ENCODE measurements around the gene DHX16. TPM values are rescaled to one million over a fixed set of nuclear protein-coding genes. Genes with fewer than 3 reads are reported as not detected.
"Not testable (repeated sequence)": the region's sequence is repeated elsewhere in the genome, so short reads cannot be mapped to it uniquely, and the experiment has no call there.

The DHX16 gene
- total and polyA plus RNA-seq, 2 of the 4 experiments (the other 2 are of a cell fraction) = 47.9 to 48.4 TPM

- ATAC-seq (ENCODE audit: low read depth) (no peak), DNase-seq (no peak)
- Histone ChIP-seq H3K36me3 (ENCODE audit: control insufficient read depth, insufficient read depth, low read length) (peaks cover 27% of the 10 kb centered on the region), H2BK15ac (ENCODE audit: low read depth, low read length) (no peak overlapping the region), H4K8ac (ENCODE audit: low read depth in 2 of 2, low read length in 2 of 2) (no peak overlapping the region), H4K91ac (ENCODE audit: insufficient read depth, low read depth, low read length) (no peak overlapping the region), H3K9me3 (ENCODE audit: control insufficient read depth, insufficient read depth, low read length) (no peaks in the 10 kb centered on the region), H2AK5ac (ENCODE audit: low read depth, low read length) (no peak overlapping the region), H3K4me1 (ENCODE audit: control insufficient read depth, insufficient read depth, low read length) (peaks cover 3% of the 10 kb centered on the region; the same call in 1 of the 2 replicates), H2AFZ (replicated peaks; ENCODE audit: low read length, poor library complexity) (no peak overlapping the region), H3K4me2 (ENCODE audit: low read depth, low read length) (no peak overlapping the region), H3K14ac (replicated peaks; ENCODE audit: low read depth, low read length) (no peak overlapping the region), H3K79me1 (ENCODE audit: low read depth in 1 of 2, low read length in 2 of 2) (peaks cover 13 to 24% of the 10 kb centered on the region in 2 experiments), H3K27ac (ENCODE audit: insufficient read depth, low read length) (no peak overlapping the region), H2AK9ac (replicated peaks; ENCODE audit: low read depth, low read length, poor library complexity) (peak overlapping the region; percentile 85), H3K27me3 (ENCODE audit: control insufficient read depth, insufficient read depth, low read length) (no peaks in the 10 kb centered on the region), H2BK20ac (ENCODE audit: low read depth, low read length) (no peak overlapping the region), H3K4ac (ENCODE audit: low read depth, low read length) (no peak overlapping the region), H3K9me1 (ENCODE audit: insufficient read depth, low read length) (no peaks in the 10 kb centered on the region), H4K20me1 (ENCODE audit: insufficient read depth, low read length) (peaks cover 4% of the 10 kb centered on the region; the same call in 1 of the 2 replicates), H2BK5ac (ENCODE audit: low read depth, low read length, poor library complexity, severe bottlenecking) (no peak overlapping the region), H3K56ac (ENCODE audit: extremely low read depth, insufficient read depth, low read length) (no peak overlapping the region), H2BK120ac (ENCODE audit: low read depth, low read length) (no peak overlapping the region), H3K23ac (ENCODE audit: low read depth, low read length) (no peak overlapping the region), H3K18ac (ENCODE audit: low read depth, low read length) (no peak overlapping the region), H3K4me3 (ENCODE audit: insufficient read depth, low read depth, low read length) (no peak overlapping the region), H4K5ac (ENCODE audit: low read depth, low read length) (no peak overlapping the region), H3K9ac (ENCODE audit: low read depth, low read length) (no peak overlapping the region)
- intact Hi-C loops (cut with micrococcal nuclease) = no loop called here
- TF ChIP-seq CTCF (conservative IDR thresholded peaks at IDR 0.05; ENCODE audit: low read depth, low read length) = peak; percentile 17; the same call in 1 of the 2 replicates
- no peak for TF ChIP-seq USF2 (IDR thresholded peaks at IDR 0.05; ENCODE audit: low read depth, low read length)
- POLR2A ChIA-PET (ENCODE audit: unreplicated experiment) = no interaction called here
- dilution Hi-C loops (cut with HindIII; ENCODE audit: low sequenced_read_pairs, unreplicated experiment) = no loop called here
- in situ Hi-C loops (cut with MboI; ENCODE audit: low sequenced_read_pairs) = no loop called here
- 92% methylated on average over 12 of the region's 27 CpGs; no CpG with 5 or more reads in 1 of the 2 experiments for WGBS, 2 experiments (ENCODE audit: extremely low coverage in 2 of 2, insufficient read length in 1 of 2)
- BruUV-seq (replicated peaks) = no TSS peak
- CTCF ChIA-PET = no interaction called here
Observed at GRCh38 chr6:30670760-30671527, 1.9 kb downstream of the DHX16 start.

- H3K56ac ChIP-seq (ENCODE audit: extremely low read depth, insufficient read depth, low read length); H3K4me3 ChIP-seq (ENCODE audit: insufficient read depth, low read depth, low read length); POLR2A ChIA-PET (ENCODE audit: unreplicated experiment); H2AFZ ChIP-seq (replicated peaks; ENCODE audit: low read length, poor library complexity); H3K27ac ChIP-seq (ENCODE audit: insufficient read depth, low read length); H4K5ac ChIP-seq (ENCODE audit: low read depth, low read length); H2BK15ac ChIP-seq (ENCODE audit: low read depth, low read length); CTCF ChIA-PET; H3K9ac ChIP-seq (ENCODE audit: low read depth, low read length); H3K27me3 ChIP-seq (ENCODE audit: control insufficient read depth, insufficient read depth, low read length); H2AK9ac ChIP-seq (replicated peaks; ENCODE audit: low read depth, low read length, poor library complexity); dilution Hi-C loops (cut with HindIII; ENCODE audit: low sequenced_read_pairs, unreplicated experiment); H3K4me2 ChIP-seq (ENCODE audit: low read depth, low read length); H3K4ac ChIP-seq (ENCODE audit: low read depth, low read length); H2BK120ac ChIP-seq (ENCODE audit: low read depth, low read length); H2BK20ac ChIP-seq (ENCODE audit: low read depth, low read length); H3K14ac ChIP-seq (replicated peaks; ENCODE audit: low read depth, low read length); H3K18ac ChIP-seq (ENCODE audit: low read depth, low read length); ATAC-seq (ENCODE audit: low read depth); H4K20me1 ChIP-seq (ENCODE audit: insufficient read depth, low read length); in situ Hi-C loops (cut with MboI; ENCODE audit: low sequenced_read_pairs); H3K9me3 ChIP-seq (ENCODE audit: control insufficient read depth, insufficient read depth, low read length); BruUV-seq (replicated peaks); H2BK5ac ChIP-seq (ENCODE audit: low read depth, low read length, poor library complexity, severe bottlenecking); H2AK5ac ChIP-seq (ENCODE audit: low read depth, low read length); intact Hi-C loops (cut with micrococcal nuclease); H4K8ac ChIP-seq (ENCODE audit: low read depth in 2 of 2, low read length in 2 of 2); H3K9me1 ChIP-seq (ENCODE audit: insufficient read depth, low read length); H3K4me1 ChIP-seq (ENCODE audit: control insufficient read depth, insufficient read depth, low read length); H4K91ac ChIP-seq (ENCODE audit: insufficient read depth, low read depth, low read length); H3K23ac ChIP-seq (ENCODE audit: low read depth, low read length): not testable (repeated sequence)
- Histone ChIP-seq H3K79me1 (ENCODE audit: low read depth in 1 of 2, low read length in 2 of 2) (peaks cover 16 to 18% of the 10 kb centered on the region in 2 experiments), H3K36me3 (ENCODE audit: control insufficient read depth, insufficient read depth, low read length) (peaks cover 64% of the 10 kb centered on the region)
- no CpG with 5 or more reads among the region's 2 CpGs for WGBS, 2 experiments (ENCODE audit: extremely low coverage in 2 of 2, insufficient read length in 1 of 2)
- DNase-seq = peak; percentile 59
Observed at GRCh38 chr6:30666300-30666699, 6.5 kb downstream of the DHX16 start.

Data from IMR-90 (cell line).